Peyer's patch (tissue), 4 donors: Measurements from ENCODE around the gene SRRM3.

Experiments
- POLR2A ChIP-seq, 2 donors: fragments of 450-650 bp; IDR thresholded peaks; one replicate each; pipeline ENCODE4 v1.5.1; 2017; ENCODE audit warnings: antibody characterized with exemption in 2 of 2, mild to moderate bottlenecking in 2 of 2, moderate library complexity in 2 of 2
- TF ChIP-seq, protein P1 (sequence below), 6 experiments: fragments of 450-650 bp in 4 of 6; fragments of 200-600 bp in 2 of 6; sonication (generic) in 1 of 6; IDR thresholded peaks; one replicate each; pipeline ENCODE4 v1.5.1; 2017 to 2019; ENCODE audit warnings: antibody characterized with exemption in 6 of 6, mild to moderate bottlenecking in 3 of 6, moderate library complexity in 1 of 6

GRCh38 chr7:76301000-76301399, 99.3 kb downstream of the SRRM3 start:
- TF ChIP-seq, protein P1, sequence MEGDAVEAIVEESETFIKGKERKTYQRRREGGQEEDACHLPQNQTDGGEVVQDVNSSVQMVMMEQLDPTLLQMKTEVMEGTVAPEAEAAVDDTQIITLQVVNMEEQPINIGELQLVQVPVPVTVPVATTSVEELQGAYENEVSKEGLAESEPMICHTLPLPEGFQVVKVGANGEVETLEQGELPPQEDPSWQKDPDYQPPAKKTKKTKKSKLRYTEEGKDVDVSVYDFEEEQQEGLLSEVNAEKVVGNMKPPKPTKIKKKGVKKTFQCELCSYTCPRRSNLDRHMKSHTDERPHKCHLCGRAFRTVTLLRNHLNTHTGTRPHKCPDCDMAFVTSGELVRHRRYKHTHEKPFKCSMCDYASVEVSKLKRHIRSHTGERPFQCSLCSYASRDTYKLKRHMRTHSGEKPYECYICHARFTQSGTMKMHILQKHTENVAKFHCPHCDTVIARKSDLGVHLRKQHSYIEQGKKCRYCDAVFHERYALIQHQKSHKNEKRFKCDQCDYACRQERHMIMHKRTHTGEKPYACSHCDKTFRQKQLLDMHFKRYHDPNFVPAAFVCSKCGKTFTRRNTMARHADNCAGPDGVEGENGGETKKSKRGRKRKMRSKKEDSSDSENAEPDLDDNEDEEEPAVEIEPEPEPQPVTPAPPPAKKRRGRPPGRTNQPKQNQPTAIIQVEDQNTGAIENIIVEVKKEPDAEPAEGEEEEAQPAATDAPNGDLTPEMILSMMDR (IDR thresholded peaks at IDR 0.05) = no peak
- no peak for TF ChIP-seq POLR2A (IDR thresholded peaks at IDR 0.05)
